ENCODE data around the gene CRISP2.

Gene CRISP2

GRCh38 chr6:49646942-49647341 is 66.4 kb downstream of the CRISP2 start:
- intact Hi-C loops (cut with micrococcal nuclease) = no loop called here
- H3K4me3 Mint-ChIP-seq = no peak overlapping the region
- H3K4me1 Mint-ChIP-seq (ENCODE audit: low read depth) = no peaks in the 10 kb centered on the region
- H3K9me3 Mint-ChIP-seq = no peaks in the 10 kb centered on the region
- H3K36me3 Mint-ChIP-seq (ENCODE audit: low read depth) = no peaks in the 10 kb centered on the region
- H3K27me3 Mint-ChIP-seq = no peaks in the 10 kb centered on the region
- no peak overlapping the region for H3K27ac Mint-ChIP-seq

GRCh38 chr6:49646130-49646824 is 67.1 kb downstream of the CRISP2 start:
- H3K4me1 Mint-ChIP-seq (ENCODE audit: low read depth) = no peaks in the 10 kb centered on the region
- intact Hi-C loops (cut with micrococcal nuclease) = no loop called here
- H3K36me3 Mint-ChIP-seq (ENCODE audit: low read depth) = no peaks in the 10 kb centered on the region
- no peak overlapping the region for H3K27ac Mint-ChIP-seq
- H3K4me3 Mint-ChIP-seq = no peak overlapping the region
- no peaks in the 10 kb centered on the region for H3K27me3 Mint-ChIP-seq
- no peaks in the 10 kb centered on the region for H3K9me3 Mint-ChIP-seq

GRCh38 chr6:49645139-49645538 is 68.2 kb downstream of the CRISP2 start:
- Mint-ChIP-seq H3K4me1 (ENCODE audit: low read depth) (no peaks in the 10 kb centered on the region), H3K27ac (no peak overlapping the region), H3K27me3 (no peaks in the 10 kb centered on the region), H3K36me3 (ENCODE audit: low read depth) (no peaks in the 10 kb centered on the region), H3K9me3 (no peaks in the 10 kb centered on the region), H3K4me3 (no peak overlapping the region)
- intact Hi-C loops (cut with micrococcal nuclease) = no loop called here

All from dendritic cell treated with granulocyte-macrophage colony-stimulating factor and Interleukin-4, amounts not matched to agents 40 ng/mL and 50 ng/mL, for 4 days (primary cell).